Endometrium (tissue), 2 donors: ENCODE results near the gene CNBD2.
"Not testable (repeated sequence)": the region's sequence is repeated elsewhere in the genome, so short reads cannot be mapped to it uniquely, and the experiment has no call there.

Experiments used
- FAIRE-seq: peaks from 2 replicates; lab custom pipeline; 2012; peaks lifted over from hg19 to GRCh38; lab: Jason Lieb, UNC
- donor health status: control.
- donor health status: control.

The CNBD2 gene

GRCh38 chr20:36026131-36026530, 57.7 kb downstream of the CNBD2 start:
- FAIRE-seq, result not testable (repeated sequence)

GRCh38 chr20:36028106-36028808, 59.9 kb downstream of the CNBD2 start:
- FAIRE-seq, result no peak

- FAIRE-seq, result no peak
Measured at GRCh38 chr20:36030149-36030548, 61.8 kb downstream of the CNBD2 start.

- FAIRE-seq, result no peak
Measured at GRCh38 chr20:36031806-36032205, 63.4 kb downstream of the CNBD2 start.

GRCh38 chr20:36034875-36035274, 66.5 kb downstream of the CNBD2 start:
- no peak for FAIRE-seq

GRCh38 chr20:36035745-36036144, 67.4 kb downstream of the CNBD2 start:
- no peak for FAIRE-seq

- FAIRE-seq, result no peak
Measured at GRCh38 chr20:36036688-36037087, 68.3 kb downstream of the CNBD2 start.

- FAIRE-seq, result no peak
Measured at GRCh38 chr20:36040571-36040970, 72.2 kb downstream of the CNBD2 start.

- FAIRE-seq, result no peak
Measured at GRCh38 chr20:36043441-36043840, 75.1 kb downstream of the CNBD2 start.

- no peak for FAIRE-seq
Measured at GRCh38 chr20:36043892-36044515, 75.6 kb downstream of the CNBD2 start.

- no peak for FAIRE-seq
Measured at GRCh38 chr20:36045373-36045714, 77.0 kb downstream of the CNBD2 start.

GRCh38 chr20:36046073-36046798, 77.8 kb downstream of the CNBD2 start:
- not testable (repeated sequence) for FAIRE-seq

- not testable (repeated sequence) for FAIRE-seq
Measured at GRCh38 chr20:36049408-36049807, 81.0 kb downstream of the CNBD2 start.

- no peak for FAIRE-seq
Measured at GRCh38 chr20:36050436-36051317, 82.3 kb downstream of the CNBD2 start.

GRCh38 chr20:36051318-36052116, 83.1 kb downstream of the CNBD2 start:
- no peak for FAIRE-seq

GRCh38 chr20:36052117-36052513, 83.7 kb downstream of the CNBD2 start:
- no peak for FAIRE-seq

- not testable (repeated sequence) for FAIRE-seq
Measured at GRCh38 chr20:36053863-36054518, 85.6 kb downstream of the CNBD2 start.

GRCh38 chr20:36055145-36055544, 86.8 kb downstream of the CNBD2 start:
- no peak for FAIRE-seq

GRCh38 chr20:36060676-36061075, 92.3 kb downstream of the CNBD2 start:
- no peak for FAIRE-seq

- FAIRE-seq, result no peak
Measured at GRCh38 chr20:36061754-36062153, 93.4 kb downstream of the CNBD2 start.

- no peak for FAIRE-seq
Measured at GRCh38 chr20:36062799-36063198, 94.4 kb downstream of the CNBD2 start.
